GM18873 (cell line): Measurements from ENCODE around the gene PLEKHA1.

Experiments
- ATAC-seq: cut with Tn5 transposase; IDR thresholded peaks from one replicate; pipeline ENCODE4 v1.9.1; 2021; ENCODE audit warnings: mild to moderate bottlenecking, moderate library complexity, moderate number of reproducible peaks; ENCODE audit not compliant: unreplicated experiment, low FRiP score

PLEKHA1 gene

GRCh38 chr10:122374237-122374858 lies at the start of gene PLEKHA1:
PLEKHA1 (plus strand) TSS chr10:122374708; CDS start chr10:122393201, 18,493 bp downstream.
- peak; percentile 57 for ATAC-seq

- ATAC-seq = no peak
These were observed 49.3 kb upstream of the PLEKHA1 start for GRCh38 chr10:122325235-122325634.

- no peak for ATAC-seq
These were observed 48.1 kb upstream of the PLEKHA1 start for GRCh38 chr10:122326385-122326784.

- ATAC-seq = no peak
These were observed 47.7 kb upstream of the PLEKHA1 start for GRCh38 chr10:122326806-122327205.

GRCh38 chr10:122327237-122328206 lies 47.0 kb upstream of the PLEKHA1 start:
- ATAC-seq = no peak

GRCh38 chr10:122328676-122329075 lies 45.8 kb upstream of the PLEKHA1 start:
- no peak for ATAC-seq

- no peak for ATAC-seq
These were observed 45.1 kb upstream of the PLEKHA1 start for GRCh38 chr10:122329416-122329815.

- ATAC-seq = no peak
These were observed 43.4 kb upstream of the PLEKHA1 start for GRCh38 chr10:122331100-122331499.

- no peak for ATAC-seq
These were observed 42.7 kb upstream of the PLEKHA1 start for GRCh38 chr10:122331615-122332446.

GRCh38 chr10:122333037-122333436 lies 41.5 kb upstream of the PLEKHA1 start:
- ATAC-seq = no peak

- no peak for ATAC-seq
These were observed 38.2 kb upstream of the PLEKHA1 start for GRCh38 chr10:122336332-122336731.

GRCh38 chr10:122336961-122337360 lies 37.5 kb upstream of the PLEKHA1 start:
- ATAC-seq = no peak

- no peak for ATAC-seq
These were observed 35.7 kb upstream of the PLEKHA1 start for GRCh38 chr10:122338609-122339441.

- ATAC-seq = no peak
These were observed 33.2 kb upstream of the PLEKHA1 start for GRCh38 chr10:122341141-122341810.

- ATAC-seq = no peak
These were observed 32.0 kb upstream of the PLEKHA1 start for GRCh38 chr10:122342293-122343134.

- ATAC-seq = no peak
These were observed 31.2 kb upstream of the PLEKHA1 start for GRCh38 chr10:122343135-122343800.

- no peak for ATAC-seq
These were observed 30.6 kb upstream of the PLEKHA1 start for GRCh38 chr10:122343936-122344335.

GRCh38 chr10:122344741-122345258 lies 29.7 kb upstream of the PLEKHA1 start:
- ATAC-seq = no peak
